GM06990 (cell line): ENCODE results near the gene GAPDH.
"Not testable (repeated sequence)": the region's sequence is repeated elsewhere in the genome, so short reads cannot be mapped to it uniquely, and the experiment has no call there.

Source experiments
- DNase-seq: peaks from one replicate; pipeline ENCODE4 v3.0.0-alpha.2; 2011; ENCODE audit not compliant: insufficient read length; ENCODE audit errors: extremely low read depth
- H3K27me3 ChIP-seq: replicated peaks from 2 replicates; pipeline ENCODE4 v1.6.0; 2011; ENCODE audit warnings: low read length; ENCODE audit not compliant: control insufficient read depth, insufficient read depth
- H3K36me3 ChIP-seq: 2 replicates; pipeline ENCODE4 v1.5.1; 2011; ENCODE audit warnings: low read length; ENCODE audit not compliant: control insufficient read depth, insufficient read depth
- H3K4me3 ChIP-seq: replicated peaks from 2 replicates; pipeline ENCODE4 v1.5.1; 2011; ENCODE audit warnings: low read depth, mild to moderate bottlenecking, control low read depth, low read length
- CTCF ChIP-seq: IDR thresholded peaks from 2 replicates; pipeline ENCODE4 v1.5.1; 2011; ENCODE audit warnings: low read length, control low read depth, mild to moderate bottlenecking, inconsistent platforms; ENCODE audit not compliant: insufficient read depth, poor library complexity, severe bottlenecking

Gene GAPDH

GRCh38 chr12:6533923-6534694 is at the start of gene GAPDH:
TSS of gene GAPDH (plus strand) at chr12:6534517. CDS start at chr12:6534833, 316 bp downstream.
- TF ChIP-seq CTCF: no peak
- Histone ChIP-seq H3K36me3 (peaks cover 48% of the 10 kb centered on the region), H3K27me3 (no peaks in the 10 kb centered on the region), H3K4me3 (peak within 1 kb of the TSS; percentile 97)
- DNase-seq: peak; percentile 96

DNA sequence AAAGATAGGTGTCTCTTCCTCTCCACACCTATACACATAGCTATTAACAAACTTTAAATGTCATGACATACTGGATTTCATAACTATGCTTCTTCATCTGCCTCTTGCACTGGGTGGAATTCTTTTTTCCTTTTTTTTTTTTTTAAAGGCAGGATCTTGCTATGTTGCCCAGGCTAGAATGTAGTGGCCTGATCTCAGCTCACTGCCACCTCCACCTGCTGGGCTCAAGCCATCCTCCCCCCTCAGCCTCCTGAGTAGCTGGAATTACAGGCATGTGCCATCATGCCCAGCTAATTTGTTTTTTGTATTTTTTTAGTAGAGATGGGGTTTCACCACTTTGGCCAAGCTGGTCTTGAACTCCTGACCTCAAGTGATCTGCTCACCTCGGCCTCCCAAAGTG is 46.1 kb upstream of the GAPDH start:
- Histone ChIP-seq H3K36me3 (peaks cover 2% of the 10 kb centered on the region), H3K27me3 (no peaks in the 10 kb centered on the region), H3K4me3 (no peak overlapping the region)
- DNase-seq: no peak
- TF ChIP-seq CTCF: no peak

DNA sequence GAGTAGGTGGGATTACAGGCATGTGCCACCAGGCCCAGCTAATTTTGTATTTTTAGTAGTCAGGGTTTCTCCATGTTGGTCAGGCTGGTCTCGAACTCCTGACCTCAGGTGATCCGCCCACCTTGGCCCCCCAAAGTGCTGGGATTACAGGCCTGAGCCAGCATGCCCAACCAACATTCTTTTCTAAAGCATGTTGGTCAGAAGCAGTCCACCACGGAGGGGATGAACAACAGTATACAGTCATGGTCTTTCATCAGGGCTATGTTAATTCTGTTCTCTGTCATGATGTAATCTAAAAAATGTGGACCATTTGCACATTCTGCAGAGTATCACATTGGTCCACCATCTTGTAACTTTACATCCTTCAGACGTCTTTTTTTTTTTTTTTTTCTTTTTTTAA is 44.9 kb upstream of the GAPDH start:
- no peak for TF ChIP-seq CTCF
- H3K27me3 ChIP-seq: no peaks in the 10 kb centered on the region
- H3K4me3 ChIP-seq: no peak overlapping the region
- no peak for DNase-seq
- peaks cover 2% of the 10 kb centered on the region for H3K36me3 ChIP-seq

DNA sequence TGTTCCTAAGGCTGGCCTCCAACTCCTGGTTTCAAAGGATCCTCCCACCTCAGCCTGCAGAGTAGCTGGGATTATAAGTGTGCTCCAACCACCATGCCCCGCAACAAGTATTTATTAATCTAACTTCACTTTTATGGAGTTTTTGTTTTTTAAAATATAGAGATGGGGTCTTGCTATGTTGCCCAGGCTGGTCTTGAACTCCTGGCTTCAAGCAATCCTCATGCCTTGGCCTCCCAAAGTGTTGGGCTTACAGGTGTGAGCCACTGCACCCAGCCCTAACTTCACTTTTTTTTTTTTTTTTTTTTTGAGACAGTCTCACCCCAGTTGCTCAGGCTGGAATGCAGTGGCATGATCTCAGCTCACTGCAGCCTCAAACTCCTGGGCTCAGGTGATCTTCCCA is 43.6 kb upstream of the GAPDH start:
- DNase-seq, H3K36me3 ChIP-seq, H3K4me3 ChIP-seq, H3K27me3 ChIP-seq: not testable (repeated sequence)

GRCh38 chr12:6492838-6493496 is 41.4 kb upstream of the GAPDH start, which contains the start of gene MRPL51:
TSS of gene MRPL51 (minus strand) at chr12:6493262. CDS start at chr12:6493136, 126 bp downstream.
- H3K27me3 ChIP-seq: no peaks in the 10 kb centered on the region
- peaks cover 4% of the 10 kb centered on the region for H3K36me3 ChIP-seq
- peak within 1 kb of the TSS; percentile 92 for H3K4me3 ChIP-seq
- no peak for TF ChIP-seq CTCF
- peak; percentile 96 for DNase-seq

DNA sequence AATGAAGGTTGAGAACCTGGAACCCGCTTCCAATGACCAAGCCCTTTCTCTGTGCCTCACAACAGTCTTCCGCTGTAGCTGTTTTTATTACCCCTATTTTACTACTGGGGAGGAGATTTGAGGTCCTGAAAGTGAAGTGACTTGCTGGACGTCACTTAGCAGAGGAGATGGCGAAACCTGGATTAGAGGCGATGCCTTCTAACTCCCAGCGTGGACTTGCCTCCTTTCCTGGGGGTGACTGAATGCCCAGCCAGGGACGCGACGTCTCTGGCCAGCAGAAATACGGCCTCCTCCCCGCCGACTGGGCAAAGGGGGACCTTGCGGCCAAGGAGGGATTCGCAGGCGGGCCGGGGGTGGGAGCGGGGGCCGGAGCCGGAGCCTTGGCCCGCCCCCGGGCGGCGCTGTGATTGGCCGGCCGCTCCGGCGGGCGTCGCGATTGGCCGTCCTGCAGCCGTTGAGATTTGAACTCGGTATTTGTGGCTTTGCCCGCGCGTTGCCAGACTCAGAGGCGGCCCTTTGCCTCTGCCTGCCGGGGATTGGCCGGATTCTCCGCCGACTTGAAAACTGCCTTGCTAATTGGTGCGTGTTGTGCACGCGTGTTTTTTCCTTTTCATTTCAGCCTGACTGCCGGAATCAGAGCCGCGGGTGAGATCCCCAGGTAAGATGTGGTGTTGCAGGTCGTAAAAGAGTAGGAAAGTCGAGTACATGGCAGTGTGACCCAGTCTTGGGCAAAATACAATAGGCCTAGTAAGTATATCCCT is 40.6 kb upstream of the GAPDH start, which contains the start of gene NCAPD2:
NCAPD2 (plus strand) TSS at position 606 of the 761 bp plus-strand sequence. CDS start 997 bp downstream, outside the sequence.
- Histone ChIP-seq H3K27me3 (no peaks in the 10 kb centered on the region), H3K4me3 (peak within 1 kb of the TSS; percentile 92), H3K36me3 (peaks cover 4% of the 10 kb centered on the region)
- DNase-seq: peak; percentile 97
- TF ChIP-seq CTCF: no peak
